Astrocyte of the spinal cord (primary cell): ENCODE data around the gene TMEM273.
A peak's percentile ranks its signal among the peaks of the same experiment; 100 is the strongest.

Experiments
- DNase-seq: peaks from one replicate; pipeline ENCODE4 v3.0.0; 2011; ENCODE audit warnings: low read depth, low spot score
- H3K4me3 ChIP-seq: 2 replicates; pipeline ENCODE4 v1.5.1; 2011; ENCODE audit warnings: low read depth, mild to moderate bottlenecking, low read length, moderate library complexity
- CTCF ChIP-seq: IDR thresholded peaks from 2 replicates; pipeline ENCODE4 v1.5.1; 2012; ENCODE audit warnings: low read depth, mild to moderate bottlenecking, low read length, inconsistent platforms
- in situ Hi-C: cut with HindIII; loops from 2 replicates; pipeline ENCODE4 v1.10.0; 2017; ENCODE audit warnings: low sequenced_read_pairs

TMEM273 gene

DNA sequence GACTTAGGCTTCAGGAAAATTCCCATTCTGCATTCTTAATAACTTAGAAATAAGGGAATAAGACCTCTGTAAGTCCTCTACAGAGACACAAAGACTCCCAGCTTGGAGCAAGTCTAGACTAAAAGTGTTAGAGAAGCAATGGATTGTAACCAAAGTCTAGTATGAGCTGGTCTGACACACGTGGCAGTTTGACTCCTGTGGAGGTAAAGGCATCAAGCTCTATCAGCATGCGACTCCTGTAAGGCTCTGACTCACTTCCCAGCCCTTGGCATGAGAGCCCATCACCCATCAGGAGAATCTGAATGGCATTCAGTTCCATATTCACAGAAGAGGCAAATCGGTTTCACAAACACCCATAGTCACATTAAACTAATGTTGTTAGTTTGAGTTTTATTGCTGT lies 68.4 kb downstream of the TMEM273 start:
- DNase-seq, result peak; percentile 40
- in situ Hi-C loops, result no loop called here

DNA sequence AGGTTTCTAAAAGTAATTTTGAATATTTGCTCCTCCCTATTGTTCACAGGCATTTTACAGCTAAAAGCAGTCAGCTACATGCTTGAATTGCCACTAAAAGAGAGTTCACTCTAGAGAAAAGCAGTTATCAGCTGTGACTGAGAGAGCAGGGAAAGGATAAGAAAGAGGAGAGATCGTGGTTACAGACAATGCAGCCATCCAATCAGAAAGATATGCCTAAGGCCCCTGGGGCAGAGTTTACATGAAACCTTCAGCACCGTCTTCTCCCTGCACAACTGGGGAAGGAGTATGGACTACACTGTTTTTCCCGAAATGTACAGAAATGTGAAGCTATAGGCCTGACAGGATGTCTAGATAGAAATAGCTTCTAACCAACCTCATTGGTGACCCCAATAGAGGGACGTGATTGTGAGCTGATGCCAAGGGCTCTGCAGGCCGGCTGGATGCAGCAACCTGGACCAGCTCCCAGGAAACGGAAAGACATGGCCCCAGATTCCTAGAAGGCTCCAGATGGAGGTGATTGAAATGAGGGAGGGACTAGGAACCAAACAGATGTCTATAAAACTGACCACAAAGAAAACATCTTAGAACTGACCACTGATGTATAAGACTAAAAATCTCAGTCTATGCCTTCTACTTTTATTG lies 69.6 kb downstream of the TMEM273 start:
- no peak for TF ChIP-seq CTCF
- no peak overlapping the region for H3K4me3 ChIP-seq
- no peak for DNase-seq
- in situ Hi-C loops, result no loop called here

More for the DNA sequence above, 68.4 kb downstream of the TMEM273 start:
- no peak overlapping the region for H3K4me3 ChIP-seq
- no peak for TF ChIP-seq CTCF

DNA sequence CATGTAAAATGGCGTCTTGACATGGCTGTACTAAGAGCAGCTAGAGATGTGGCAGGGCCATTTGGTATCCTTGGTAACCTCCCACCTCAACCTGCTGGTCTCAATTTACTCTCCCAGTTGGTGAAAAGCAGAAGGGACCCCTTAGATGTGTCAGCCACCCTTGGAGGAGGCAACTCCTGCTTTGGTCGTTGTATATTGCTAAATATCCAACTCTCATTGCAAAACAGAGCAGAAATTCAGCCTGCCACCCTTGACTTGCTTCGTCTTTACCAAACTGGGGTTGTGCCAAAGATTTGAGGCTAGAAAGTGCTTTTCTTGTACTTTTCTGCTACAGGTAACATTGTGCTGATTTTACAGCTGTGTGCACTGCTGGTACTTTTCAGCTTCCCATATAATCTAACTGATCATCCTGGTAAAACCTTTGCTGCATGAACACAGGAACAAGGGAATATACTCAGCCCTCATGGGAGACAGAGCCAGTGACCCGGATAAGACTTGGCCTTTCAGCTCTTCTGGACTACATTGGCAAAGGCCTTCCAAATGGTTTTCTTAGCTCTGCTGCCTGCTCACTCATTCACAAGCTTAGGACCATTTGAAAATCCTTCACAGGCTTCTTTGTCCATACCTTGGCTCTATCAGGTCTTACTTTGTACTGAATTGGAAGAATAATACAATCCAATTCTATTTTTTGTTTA lies 70.7 kb downstream of the TMEM273 start:
- DNase-seq, result no peak
- in situ Hi-C loops, result no loop called here
- no peak for TF ChIP-seq CTCF
- no peak overlapping the region for H3K4me3 ChIP-seq

- H3K4me3 ChIP-seq, result no peak overlapping the region
- no peak for DNase-seq
- no peak for TF ChIP-seq CTCF
- in situ Hi-C loops, result no loop called here
Observed at GRCh38 chr10:49116509-49117375, 71.4 kb downstream of the TMEM273 start.

GRCh38 chr10:49115796-49116508 lies 72.2 kb downstream of the TMEM273 start:
- TF ChIP-seq CTCF, result no peak
- in situ Hi-C loops, result no loop called here
- no peak for DNase-seq
- peak overlapping the region; percentile 23 for H3K4me3 ChIP-seq

GRCh38 chr10:49115015-49115795 lies 73.0 kb downstream of the TMEM273 start, which contains the start of gene VSTM4:
VSTM4 (minus strand) TSS chr10:49115522; CDS start chr10:49115485, 37 bp downstream.
- in situ Hi-C loops, result no loop called here
- peak; percentile 55 for DNase-seq
- no peak for TF ChIP-seq CTCF
- peak within 1 kb of the TSS; percentile 52 for H3K4me3 ChIP-seq
